Sigmoid colon (tissue), 4 donors: ENCODE measurements around the gene TUBB.

Experiments
- POLR2AphosphoS5 ChIP-seq, 4 donors: sonication (generic); formaldehyde crosslinking; IDR thresholded peaks; one replicate each; pipeline ENCODE4 v1.6.1; 2017; ENCODE audit warnings: antibody characterized with exemption in 4 of 4
- TF ChIP-seq, protein P1 (sequence below), 4 experiments: fragments of 450-650 bp in 3 of 4; fragments of 200-600 bp in 1 of 4; IDR thresholded peaks; one replicate each; pipeline ENCODE4 v1.5.1; 2016 to 2019; ENCODE audit warnings: antibody characterized with exemption in 4 of 4, mild to moderate bottlenecking in 3 of 4, moderate library complexity in 2 of 4

DNA sequence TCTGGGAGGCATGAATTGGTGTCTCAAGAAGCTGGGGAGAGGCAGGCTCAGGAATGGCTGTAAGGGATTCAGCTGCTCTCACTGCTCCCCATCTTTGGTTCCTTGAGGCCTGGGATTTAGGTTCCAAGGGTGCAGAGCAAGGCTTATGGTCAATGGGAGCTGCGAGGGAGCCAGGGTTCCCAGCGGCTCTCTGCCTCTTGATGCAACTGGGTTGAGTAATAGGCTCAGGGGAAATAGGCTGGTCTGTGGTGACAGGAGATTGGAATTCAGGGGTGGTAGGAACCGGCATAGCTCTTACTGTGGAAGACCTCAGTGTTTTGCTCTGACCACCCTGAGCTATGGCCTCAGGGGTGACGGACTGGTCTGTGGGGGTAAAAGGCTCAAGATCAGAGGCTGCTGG is 16.3 kb upstream of the TUBB start:
- TF ChIP-seq POLR2AphosphoS5 (IDR thresholded peaks at IDR 0.05): no peak
- TF ChIP-seq, protein P1, sequence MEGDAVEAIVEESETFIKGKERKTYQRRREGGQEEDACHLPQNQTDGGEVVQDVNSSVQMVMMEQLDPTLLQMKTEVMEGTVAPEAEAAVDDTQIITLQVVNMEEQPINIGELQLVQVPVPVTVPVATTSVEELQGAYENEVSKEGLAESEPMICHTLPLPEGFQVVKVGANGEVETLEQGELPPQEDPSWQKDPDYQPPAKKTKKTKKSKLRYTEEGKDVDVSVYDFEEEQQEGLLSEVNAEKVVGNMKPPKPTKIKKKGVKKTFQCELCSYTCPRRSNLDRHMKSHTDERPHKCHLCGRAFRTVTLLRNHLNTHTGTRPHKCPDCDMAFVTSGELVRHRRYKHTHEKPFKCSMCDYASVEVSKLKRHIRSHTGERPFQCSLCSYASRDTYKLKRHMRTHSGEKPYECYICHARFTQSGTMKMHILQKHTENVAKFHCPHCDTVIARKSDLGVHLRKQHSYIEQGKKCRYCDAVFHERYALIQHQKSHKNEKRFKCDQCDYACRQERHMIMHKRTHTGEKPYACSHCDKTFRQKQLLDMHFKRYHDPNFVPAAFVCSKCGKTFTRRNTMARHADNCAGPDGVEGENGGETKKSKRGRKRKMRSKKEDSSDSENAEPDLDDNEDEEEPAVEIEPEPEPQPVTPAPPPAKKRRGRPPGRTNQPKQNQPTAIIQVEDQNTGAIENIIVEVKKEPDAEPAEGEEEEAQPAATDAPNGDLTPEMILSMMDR (IDR thresholded peaks at IDR 0.05): no peak
